Left cardiac atrium (tissue), 2 donors: ENCODE results near the gene SUGCT. TPM values are rescaled to one million over a fixed set of nuclear protein-coding genes. Genes with fewer than 3 reads are reported as not detected.

Experiments
- total RNA-seq, 2 donors: library from RNA; stranded (reverse); fragmentation: NEBNext Ultra II Directional; extraction: Animal tissue kit (Norgen Biotek cat#: 25700); gene quantifications; one replicate each; pipeline ENCODE4 v1.2.1, GENCODE V29; 2021
- donor health status: DM: no; HTN: yes; CAD: no; lungs with severe emphysema.
- donor health status: DM: yes; HTN: yes; CAD: no.

SUGCT gene
- total RNA-seq, 2 donors from 2014 or later, result 4.1 to 4.4 TPM

Other genes starting within 250 kb of the SUGCT start
- 10 to 100 TPM; 26.9 to 28.1 TPM for gene CDK13, start 184.7 kb upstream of the SUGCT start, total RNA-seq
- gene MPLKIP, start 383 bp upstream of the SUGCT start, total RNA-seq, result 10 to 100 TPM; 17.1 to 20.5 TPM